Esophagus squamous epithelium (tissue), 5 donors: ENCODE results near the gene CYSLTR2. TPM values are rescaled to one million over a fixed set of nuclear protein-coding genes. Genes with fewer than 3 reads are reported as not detected.

Source experiments
- DNase-seq: peaks from one replicate; lab custom pipeline; 2025; lab: John Stamatoyannopoulos, UW
- H3K27ac ChIP-seq, 4 donors: fragments of 200-600 bp; sonication (generic); one replicate each; pipeline ENCODE4 v1.5.1; 2016 to 2019; ENCODE audit warnings: mild to moderate bottlenecking in 1 of 4
- H3K27me3 ChIP-seq, 4 donors: fragments of 200-600 bp; sonication (generic); 1 replicate in 3 of 4; 2 replicates in 1 of 4; pipeline versions ENCODE4 v1.5.1 to v1.6.0; 2017 to 2021; ENCODE audit warnings: antibody characterized with exemption in 1 of 4
- H3K36me3 ChIP-seq, 3 donors: fragments of 200-600 bp; sonication (generic); one replicate each; pipeline ENCODE4 v1.5.1; 2016 to 2019
- H3K4me1 ChIP-seq, 3 donors: fragments of 200-600 bp; sonication (generic); one replicate each; pipeline ENCODE4 v1.5.1; 2017 to 2019
- H3K4me3 ChIP-seq, 4 donors: fragments of 200-600 bp; sonication (generic); 1 replicate in 3 of 4; 2 replicates in 1 of 4; pipeline ENCODE4 v1.5.1; 2016 to 2019; ENCODE audit warnings: mild to moderate bottlenecking in 2 of 4, moderate library complexity in 1 of 4
- H3K9me3 ChIP-seq, 3 donors: fragments of 200-600 bp; sonication (generic); one replicate each; pipeline ENCODE4 v1.5.1; 2016 to 2019
- POLR2A ChIP-seq, 4 donors: fragments of 450-650 bp; IDR thresholded peaks; one replicate each; pipeline ENCODE4 v1.6.1; 2017; ENCODE audit warnings: antibody characterized with exemption in 4 of 4, mild to moderate bottlenecking in 4 of 4, moderate library complexity in 3 of 4
- WGBS, 2 donors: methylation state at CpG; one replicate each; pipeline ENCODE4 v1.1.5; 2018; 5-methylcytosine and 5-hydroxymethylcytosine counted together
- intact Hi-C: fragments of 100-400 bp; cut with DNase I; formaldehyde crosslinking; loops from one replicate; pipeline ENCODE4 v1.15.0; 2022
- total RNA-seq, 4 donors: library from RNA; depleted of rRNA; stranded (reverse); fragments of >200 nt; gene quantifications; one replicate each; pipeline ENCODE4 v1.1.0, GENCODE V29; 2016
- TF ChIP-seq, protein P1 (sequence below), 6 experiments: fragments of 450-650 bp in 4 of 6; fragments of 200-600 bp in 2 of 6; sonication (generic) in 2 of 6; IDR thresholded peaks; one replicate each; pipeline ENCODE4 v1.5.1; 2016 to 2019; ENCODE audit warnings: antibody characterized with exemption in 6 of 6, mild to moderate bottlenecking in 4 of 6, moderate library complexity in 4 of 6
- donor health status: DM: yes; HTN: yes; CAD: no.

The CYSLTR2 gene
- total RNA-seq, 4 donors from 2014 or later: 0.04 to 0.94 (median 0.21) TPM

DNA sequence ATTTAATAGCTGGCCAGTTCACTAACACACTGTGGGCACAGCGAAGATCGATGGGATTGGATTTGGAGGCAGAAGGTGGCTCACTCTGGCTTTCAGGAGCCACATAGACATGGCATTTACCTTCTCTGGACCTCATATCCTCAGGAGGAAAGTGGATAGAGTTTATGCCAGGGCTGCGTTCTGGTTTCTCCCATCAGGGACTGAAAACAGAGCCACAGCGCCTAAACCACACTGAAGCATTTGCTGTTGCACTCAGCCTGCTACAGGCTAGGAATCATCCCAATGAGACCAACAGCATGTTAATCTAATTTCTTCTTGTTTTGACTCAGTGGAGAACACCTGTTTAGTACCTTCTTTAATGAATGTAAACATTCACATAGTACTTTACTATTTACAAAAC, 1.6 kb downstream of the CYSLTR2 start:
- intact Hi-C loops: no loop called here
- H3K27ac ChIP-seq: no peak overlapping the region
- 86 to 89% methylated on average over 4 of the region's 4 CpGs for WGBS, 2 donors

DNA sequence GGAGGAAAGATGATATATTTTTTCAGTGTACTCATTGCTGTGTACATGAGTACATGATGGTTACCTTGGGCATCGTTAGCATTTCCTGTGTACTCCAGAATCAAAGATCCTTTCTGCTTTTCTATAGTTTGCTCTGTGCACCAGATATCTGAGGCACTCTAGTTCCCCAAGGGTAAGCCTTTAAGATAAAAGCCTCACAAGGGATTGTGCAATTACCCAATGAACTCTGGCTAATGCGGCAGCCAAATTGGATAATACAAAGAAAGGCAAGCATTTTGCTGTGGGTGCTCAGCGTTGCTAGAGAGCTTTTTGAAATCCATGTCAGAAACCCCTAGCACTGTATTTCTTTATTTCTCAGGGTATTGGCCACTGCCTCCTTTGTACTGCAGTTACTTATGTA, 2.9 kb downstream of the CYSLTR2 start:
- intact Hi-C loops: no loop called here
- Histone ChIP-seq H3K9me3 (no peaks in the 10 kb centered on the region), H3K36me3 (no peaks in the 10 kb centered on the region), H3K4me3 (no peak overlapping the region), H3K27me3 (no peaks in the 10 kb centered on the region), H3K4me1 (peaks cover 0 to 7% (median 0%) of the 10 kb centered on the region in 3 donors), H3K27ac (no peak overlapping the region)
- 58 to 62% methylated on average over 3 of the region's 3 CpGs for WGBS, 2 donors
- no peak for TF ChIP-seq POLR2A (IDR thresholded peaks at IDR 0.05)
- TF ChIP-seq, protein P1, sequence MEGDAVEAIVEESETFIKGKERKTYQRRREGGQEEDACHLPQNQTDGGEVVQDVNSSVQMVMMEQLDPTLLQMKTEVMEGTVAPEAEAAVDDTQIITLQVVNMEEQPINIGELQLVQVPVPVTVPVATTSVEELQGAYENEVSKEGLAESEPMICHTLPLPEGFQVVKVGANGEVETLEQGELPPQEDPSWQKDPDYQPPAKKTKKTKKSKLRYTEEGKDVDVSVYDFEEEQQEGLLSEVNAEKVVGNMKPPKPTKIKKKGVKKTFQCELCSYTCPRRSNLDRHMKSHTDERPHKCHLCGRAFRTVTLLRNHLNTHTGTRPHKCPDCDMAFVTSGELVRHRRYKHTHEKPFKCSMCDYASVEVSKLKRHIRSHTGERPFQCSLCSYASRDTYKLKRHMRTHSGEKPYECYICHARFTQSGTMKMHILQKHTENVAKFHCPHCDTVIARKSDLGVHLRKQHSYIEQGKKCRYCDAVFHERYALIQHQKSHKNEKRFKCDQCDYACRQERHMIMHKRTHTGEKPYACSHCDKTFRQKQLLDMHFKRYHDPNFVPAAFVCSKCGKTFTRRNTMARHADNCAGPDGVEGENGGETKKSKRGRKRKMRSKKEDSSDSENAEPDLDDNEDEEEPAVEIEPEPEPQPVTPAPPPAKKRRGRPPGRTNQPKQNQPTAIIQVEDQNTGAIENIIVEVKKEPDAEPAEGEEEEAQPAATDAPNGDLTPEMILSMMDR (IDR thresholded peaks at IDR 0.05): no peak
- no peak for DNase-seq

More for the DNA sequence above, 1.6 kb downstream of the CYSLTR2 start:
- H3K4me1 ChIP-seq: peaks cover 0 to 12% (median 0%) of the 10 kb centered on the region in 3 donors
- no peak overlapping the region for H3K4me3 ChIP-seq
- H3K36me3 ChIP-seq: no peaks in the 10 kb centered on the region
- no peaks in the 10 kb centered on the region for H3K9me3 ChIP-seq
- no peak for DNase-seq
- H3K27me3 ChIP-seq: no peaks in the 10 kb centered on the region
- TF ChIP-seq, protein P1 (IDR thresholded peaks at IDR 0.05): no peak
- no peak for TF ChIP-seq POLR2A (IDR thresholded peaks at IDR 0.05)

DNA sequence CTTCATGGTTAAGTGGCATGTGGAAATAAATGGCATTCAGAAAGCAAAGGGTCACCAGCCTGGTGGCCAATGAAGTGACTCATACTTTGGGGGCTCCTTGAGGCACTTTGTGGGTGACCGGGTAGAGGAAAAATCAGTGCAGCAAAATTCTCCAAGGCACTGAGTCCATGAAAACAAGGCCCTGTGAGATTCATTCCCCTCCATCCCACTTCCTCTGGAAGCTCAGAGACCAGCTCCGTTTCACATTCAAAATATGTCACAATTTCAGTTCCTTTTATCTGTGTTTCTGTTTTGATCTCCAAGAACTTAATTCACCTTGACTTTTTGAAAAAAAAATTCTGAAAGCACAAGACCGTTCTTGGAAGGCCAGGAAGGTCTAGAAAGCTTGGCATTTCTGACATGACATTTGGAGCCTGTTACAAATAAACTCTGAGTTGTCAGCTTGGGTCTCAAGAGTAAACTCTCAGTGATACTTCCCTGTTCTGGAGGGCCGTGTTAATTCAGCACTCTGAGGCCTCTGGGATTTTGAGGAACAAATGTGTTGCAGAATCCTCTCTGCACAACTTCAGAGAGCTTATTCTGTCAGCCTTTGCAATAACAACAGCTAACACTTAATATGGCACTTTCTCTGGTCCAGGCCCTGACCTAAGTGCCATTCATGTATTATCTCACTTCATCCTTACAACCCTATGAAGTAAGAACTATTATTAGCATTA, 6.8 kb downstream of the CYSLTR2 start:
- Histone ChIP-seq H3K36me3 (no peaks in the 10 kb centered on the region), H3K4me3 (no peak overlapping the region), H3K27me3 (no peaks in the 10 kb centered on the region), H3K4me1 (no peaks in the 10 kb centered on the region), H3K27ac (peak overlapping the region in 2 of 4 donors; percentile 51 to 63), H3K9me3 (no peaks in the 10 kb centered on the region)
- WGBS, 2 donors: 30 to 40% methylated on average over 4 of the region's 4 CpGs
- intact Hi-C loops: no loop called here
- no peak for DNase-seq
- TF ChIP-seq POLR2A (IDR thresholded peaks at IDR 0.05): no peak
- TF ChIP-seq, protein P1 (IDR thresholded peaks at IDR 0.05): no peak

DNA sequence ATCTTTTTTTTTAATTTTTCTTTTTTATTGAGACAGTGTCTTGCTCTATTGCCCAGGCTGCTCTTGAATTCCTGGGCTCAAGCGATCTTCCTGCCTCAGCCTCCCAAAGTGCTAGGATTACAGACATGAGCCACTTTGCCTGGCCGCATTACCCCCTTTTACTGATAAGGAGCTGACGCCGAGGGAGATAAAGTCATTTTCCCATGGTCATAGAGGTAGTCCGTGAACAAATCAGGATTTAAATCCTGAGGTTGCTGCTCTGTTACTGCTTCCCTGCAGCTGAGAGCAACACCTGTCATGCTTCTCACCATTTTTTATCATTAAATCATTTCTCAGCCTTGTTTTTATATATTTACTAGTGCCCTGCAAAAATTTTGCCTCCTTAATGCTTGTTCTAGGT, 7.4 kb downstream of the CYSLTR2 start:
- Histone ChIP-seq H3K27me3 (no peaks in the 10 kb centered on the region), H3K9me3 (peaks cover 0 to 3% (median 0%) of the 10 kb centered on the region in 3 donors), H3K27ac (no peak overlapping the region), H3K4me1 (no peaks in the 10 kb centered on the region), H3K4me3 (no peak overlapping the region), H3K36me3 (no peaks in the 10 kb centered on the region)
- no peak for DNase-seq
- no peak for TF ChIP-seq POLR2A (IDR thresholded peaks at IDR 0.05)
- TF ChIP-seq, protein P1 (IDR thresholded peaks at IDR 0.05): no peak
- intact Hi-C loops: no loop called here
- WGBS, 2 donors: 64 to 71% methylated on average over 5 of the region's 5 CpGs

DNA sequence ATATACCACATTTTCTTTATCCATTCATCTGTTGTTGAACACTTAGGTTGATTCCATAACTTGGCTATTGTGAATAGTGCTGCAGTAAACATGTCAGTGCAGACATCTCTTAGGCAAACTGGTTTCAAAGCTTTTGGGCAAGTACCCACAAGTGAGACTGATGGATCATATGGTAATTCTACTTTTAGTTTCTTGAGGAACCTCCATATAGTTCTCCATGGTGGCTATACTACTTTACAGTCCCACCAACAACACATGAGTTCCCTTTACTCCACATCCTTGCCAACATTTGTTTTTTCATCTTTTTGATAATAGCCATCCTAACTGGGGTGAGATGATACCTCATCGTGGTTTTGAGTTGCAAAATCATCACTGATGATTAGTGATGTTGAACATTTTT, 8.5 kb downstream of the CYSLTR2 start:
- 71 to 76% methylated on average over 1 of the region's 1 CpG for WGBS, 2 donors

More for the DNA sequence above, 8.5 kb downstream of the CYSLTR2 start:
- Histone ChIP-seq H3K4me3 (no peak overlapping the region), H3K36me3 (no peaks in the 10 kb centered on the region), H3K27ac (no peak overlapping the region), H3K4me1 (no peaks in the 10 kb centered on the region), H3K27me3 (no peaks in the 10 kb centered on the region), H3K9me3 (peaks cover 0 to 14% (median 0%) of the 10 kb centered on the region in 3 donors)
- TF ChIP-seq, protein P1 (IDR thresholded peaks at IDR 0.05): no peak
- no peak for TF ChIP-seq POLR2A (IDR thresholded peaks at IDR 0.05)
- intact Hi-C loops: no loop called here
- DNase-seq: no peak
